ENCODE measurements around the gene UBE3D. TPM values are rescaled to one million over a fixed set of nuclear protein-coding genes. Genes with fewer than 3 reads are reported as not detected.
"Not testable (repeated sequence)": the region's sequence is repeated elsewhere in the genome, so short reads cannot be mapped to it uniquely, and the experiment has no call there.

UBE3D gene
- total RNA-seq, 2 experiments from 2014 or later, result 4.4 to 4.7 TPM

DNA sequence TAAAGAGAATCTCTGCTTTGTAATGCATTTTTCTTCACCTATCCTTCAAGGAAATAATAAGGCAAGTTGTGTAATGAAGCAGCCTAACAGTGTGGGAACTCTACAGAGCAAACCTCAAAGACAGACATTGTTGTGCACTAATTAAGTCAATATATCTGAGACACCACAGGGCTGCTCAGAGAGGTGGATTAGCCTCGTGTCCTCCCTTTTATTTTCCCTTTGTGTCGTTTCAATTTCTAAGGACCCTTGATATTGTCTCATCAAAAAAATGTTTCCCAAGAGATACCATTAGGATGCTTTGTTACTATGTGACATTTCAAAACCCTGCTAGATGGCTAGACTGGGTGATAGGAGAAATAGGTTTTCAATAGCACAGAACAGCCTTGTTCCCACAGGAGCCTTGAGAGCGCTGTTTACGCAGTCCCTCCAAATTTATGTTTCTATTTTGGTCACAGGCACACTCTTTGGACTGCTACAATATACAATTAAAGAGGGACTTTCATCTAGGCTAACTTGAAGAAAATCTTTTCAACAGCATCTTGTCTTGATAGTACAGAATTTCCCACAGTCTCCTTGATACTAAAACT lies 23.1 kb downstream of the UBE3D start:
- no peaks in the 10 kb centered on the region for H3K9me3 Mint-ChIP-seq
- H3K27me3 Mint-ChIP-seq, result no peaks in the 10 kb centered on the region
- H3K27ac Mint-ChIP-seq, result no peak overlapping the region
- no peaks in the 10 kb centered on the region for H3K36me3 Mint-ChIP-seq
- POLR2A ChIA-PET, result no interaction called here
- H3K4me1 Mint-ChIP-seq, result no peaks in the 10 kb centered on the region
- ATAC-seq (ENCODE audit: low read depth), result no peak
- H3K4me3 Mint-ChIP-seq, result no peak overlapping the region
- no peak for DNase-seq

DNA sequence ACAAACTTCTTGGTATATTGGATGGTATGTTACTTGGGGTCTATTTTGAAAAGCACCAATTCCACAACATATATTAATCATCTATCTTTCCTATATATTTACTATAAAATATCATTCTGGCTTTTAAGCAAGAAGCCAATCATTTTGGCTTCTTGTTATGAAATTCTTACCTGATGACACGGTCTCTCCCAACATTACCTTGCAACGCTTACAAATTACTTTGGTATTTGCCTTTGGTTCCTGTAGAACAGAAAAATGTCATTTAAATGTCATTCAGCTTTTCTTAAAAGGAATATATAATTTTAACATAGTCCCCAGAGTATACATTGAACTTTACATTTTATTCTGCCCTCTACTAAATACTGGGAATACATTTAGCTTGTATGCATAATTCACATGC lies 27.4 kb downstream of the UBE3D start:
- Mint-ChIP-seq H3K4me3 (no peak overlapping the region), H3K4me1 (no peaks in the 10 kb centered on the region), H3K36me3 (peaks cover 19% of the 10 kb centered on the region), H3K9me3 (peaks cover 5% of the 10 kb centered on the region), H3K27me3 (no peaks in the 10 kb centered on the region), H3K27ac (no peak overlapping the region)
- DNase-seq, result no peak
- POLR2A ChIA-PET, result no interaction called here
- ATAC-seq (ENCODE audit: low read depth), result no peak

DNA sequence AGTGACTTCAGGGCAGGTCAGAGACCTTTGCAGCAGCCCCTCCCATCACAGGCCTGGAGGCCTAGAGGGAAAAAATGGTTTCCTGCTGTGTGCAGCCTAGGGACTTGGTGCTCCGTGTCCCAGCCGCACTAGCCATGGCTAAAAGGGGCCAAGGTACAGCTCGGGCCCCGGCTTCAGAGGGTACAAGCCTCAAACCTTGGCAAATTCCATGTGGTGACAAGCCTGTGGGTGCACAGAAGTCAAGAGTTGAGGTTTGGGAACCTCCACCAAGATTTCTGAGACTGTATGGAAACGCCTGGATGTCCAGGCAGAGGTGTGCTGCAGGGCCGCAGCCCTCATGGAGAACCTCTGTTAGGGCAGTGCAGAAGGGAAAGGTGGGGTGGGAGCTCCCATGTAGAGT lies 34.0 kb downstream of the UBE3D start:
- Mint-ChIP-seq H3K27me3 (no peaks in the 10 kb centered on the region), H3K27ac (no peak overlapping the region), H3K36me3 (peaks cover 38% of the 10 kb centered on the region), H3K9me3 (peaks cover 8% of the 10 kb centered on the region), H3K4me1 (no peaks in the 10 kb centered on the region), H3K4me3 (no peak overlapping the region)
- ATAC-seq (ENCODE audit: low read depth) (no peak), DNase-seq (no peak)
- POLR2A ChIA-PET, result no interaction called here

DNA sequence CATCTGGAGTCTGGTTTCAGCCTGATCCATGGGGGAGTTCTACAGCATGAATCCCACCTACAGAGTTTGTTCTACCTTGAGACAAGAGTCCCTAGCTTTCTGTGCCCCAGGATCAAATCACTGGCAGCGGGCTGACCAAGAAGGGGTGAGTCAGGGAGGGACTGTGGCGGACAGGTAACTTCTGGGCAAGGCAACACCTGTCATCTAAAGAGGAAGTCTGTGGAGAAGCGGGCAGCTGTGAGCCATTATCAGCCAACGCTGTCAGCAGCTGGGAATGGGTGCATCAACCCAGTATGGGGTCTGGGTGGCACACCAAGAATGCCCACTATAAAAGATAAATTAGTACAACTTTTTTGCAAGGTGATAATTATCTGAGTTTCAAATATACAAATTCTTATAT lies 45.9 kb downstream of the UBE3D start:
- Mint-ChIP-seq H3K36me3 (peaks cover 24% of the 10 kb centered on the region), H3K4me3 (no peak overlapping the region), H3K27ac (no peak overlapping the region), H3K9me3 (peaks cover 6% of the 10 kb centered on the region), H3K4me1 (no peaks in the 10 kb centered on the region), H3K27me3 (no peaks in the 10 kb centered on the region)
- POLR2A ChIA-PET, result no interaction called here
- no peak for DNase-seq
- no peak for ATAC-seq (ENCODE audit: low read depth)

DNA sequence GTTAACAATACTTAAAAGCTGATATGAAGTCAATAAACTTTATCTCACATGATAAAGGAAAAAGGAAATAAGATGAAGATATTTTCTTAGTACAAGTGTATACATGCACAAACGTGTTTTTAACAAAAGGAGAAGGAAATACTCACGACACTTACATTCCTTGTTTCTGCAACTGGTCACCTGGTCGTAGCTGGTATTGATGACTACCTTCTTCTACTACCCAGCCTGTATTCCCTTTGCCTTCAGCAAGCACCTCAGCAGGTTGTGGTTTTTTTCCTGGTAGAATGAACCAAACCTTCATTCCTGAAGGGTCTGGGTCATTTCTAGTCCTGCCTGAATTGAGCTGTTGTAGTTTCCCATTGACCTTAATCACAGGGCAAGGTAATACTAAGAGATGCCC lies 54.5 kb downstream of the UBE3D start:
- peaks cover 20% of the 10 kb centered on the region for H3K36me3 Mint-ChIP-seq
- POLR2A ChIA-PET; H3K27ac Mint-ChIP-seq; H3K4me3 Mint-ChIP-seq; H3K4me1 Mint-ChIP-seq; H3K9me3 Mint-ChIP-seq; ATAC-seq (ENCODE audit: low read depth); DNase-seq; H3K27me3 Mint-ChIP-seq: not testable (repeated sequence)

DNA sequence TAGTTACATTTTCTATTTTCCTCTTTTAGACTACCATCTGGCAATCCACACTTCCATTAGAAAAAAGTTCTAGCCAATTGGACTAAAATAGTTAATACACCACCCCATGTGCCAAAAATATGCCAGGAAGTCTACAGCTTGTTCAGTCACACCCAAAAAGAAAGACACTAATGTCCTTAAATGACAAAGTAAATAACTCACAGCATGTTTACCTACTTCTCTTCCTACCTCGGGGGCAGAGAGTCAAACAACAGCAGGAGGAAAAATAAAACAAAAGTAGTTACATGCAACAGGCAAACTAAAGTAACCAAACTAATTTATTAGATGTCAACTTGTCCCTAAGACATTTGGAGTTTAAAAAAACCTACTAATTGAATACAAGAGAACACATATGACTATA lies 57.0 kb downstream of the UBE3D start:
- POLR2A ChIA-PET, result no interaction called here
- Mint-ChIP-seq H3K9me3 (no peaks in the 10 kb centered on the region), H3K36me3 (peaks cover 10% of the 10 kb centered on the region), H3K4me1 (no peaks in the 10 kb centered on the region), H3K27ac (no peak overlapping the region), H3K4me3 (no peak overlapping the region), H3K27me3 (no peaks in the 10 kb centered on the region)
- DNase-seq (no peak), ATAC-seq (ENCODE audit: low read depth) (no peak)

DNA sequence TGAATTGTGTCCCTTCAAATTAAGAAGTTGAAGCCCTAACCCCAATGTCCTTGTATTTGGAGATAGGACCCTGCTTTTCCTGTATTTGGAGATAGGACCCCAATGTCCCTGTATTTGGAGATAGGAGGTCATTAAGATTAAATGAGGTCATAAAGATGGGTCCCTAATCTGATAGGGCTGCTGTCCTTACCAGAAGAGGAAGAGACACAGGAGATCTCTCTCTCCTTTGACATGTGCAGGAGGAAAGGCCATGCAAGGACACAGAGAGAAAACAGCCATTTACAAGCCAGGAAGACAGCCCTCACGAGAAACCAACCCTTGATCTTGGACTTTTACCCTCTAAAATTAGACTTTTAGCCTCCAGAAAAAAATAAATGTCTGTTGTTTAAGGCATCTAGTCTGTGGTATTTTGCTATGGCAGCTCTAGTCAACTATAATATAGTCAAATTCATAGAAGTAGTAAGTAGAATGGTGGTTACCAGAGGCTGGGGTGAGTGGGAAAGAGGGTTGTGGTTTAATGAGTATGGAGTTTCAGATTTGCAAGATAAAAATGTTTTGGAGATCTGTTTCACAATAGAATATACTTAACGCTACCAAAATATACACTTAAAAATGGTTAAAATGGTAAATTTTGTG lies 59.3 kb downstream of the UBE3D start:
- Mint-ChIP-seq H3K4me3 (no peak overlapping the region), H3K36me3 (peaks cover 10% of the 10 kb centered on the region), H3K4me1 (no peaks in the 10 kb centered on the region), H3K27me3 (no peaks in the 10 kb centered on the region), H3K27ac (no peak overlapping the region), H3K9me3 (no peaks in the 10 kb centered on the region)
- DNase-seq, result no peak
- ATAC-seq (ENCODE audit: low read depth), result no peak
- POLR2A ChIA-PET, result no interaction called here

DNA sequence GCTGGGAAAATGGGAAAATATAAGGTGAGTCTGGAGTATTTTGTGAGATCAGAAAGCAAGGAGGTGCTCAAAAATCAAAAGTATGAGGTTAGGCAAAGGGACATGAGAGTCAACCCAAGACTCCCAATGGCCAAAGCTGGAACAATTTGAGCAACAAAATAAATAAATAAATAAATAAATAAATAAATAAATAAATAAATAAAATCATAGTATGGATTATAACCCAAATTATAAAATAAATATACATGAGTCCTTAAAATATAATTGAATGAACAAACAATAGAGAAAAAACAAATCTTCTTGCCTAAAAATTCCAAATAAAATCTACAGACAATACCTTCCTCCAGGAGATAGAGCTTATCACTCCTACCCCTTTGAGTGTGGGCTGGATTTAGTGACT lies 69.5 kb downstream of the UBE3D start:
- H3K27ac Mint-ChIP-seq, result no peak overlapping the region
- peaks cover 4% of the 10 kb centered on the region for H3K36me3 Mint-ChIP-seq
- H3K27me3 Mint-ChIP-seq, result no peaks in the 10 kb centered on the region
- POLR2A ChIA-PET, result no interaction called here
- no peak for ATAC-seq (ENCODE audit: low read depth)
- no peaks in the 10 kb centered on the region for H3K4me1 Mint-ChIP-seq
- DNase-seq, result no peak
- H3K4me3 Mint-ChIP-seq, result no peak overlapping the region
- H3K9me3 Mint-ChIP-seq, result no peaks in the 10 kb centered on the region

DNA sequence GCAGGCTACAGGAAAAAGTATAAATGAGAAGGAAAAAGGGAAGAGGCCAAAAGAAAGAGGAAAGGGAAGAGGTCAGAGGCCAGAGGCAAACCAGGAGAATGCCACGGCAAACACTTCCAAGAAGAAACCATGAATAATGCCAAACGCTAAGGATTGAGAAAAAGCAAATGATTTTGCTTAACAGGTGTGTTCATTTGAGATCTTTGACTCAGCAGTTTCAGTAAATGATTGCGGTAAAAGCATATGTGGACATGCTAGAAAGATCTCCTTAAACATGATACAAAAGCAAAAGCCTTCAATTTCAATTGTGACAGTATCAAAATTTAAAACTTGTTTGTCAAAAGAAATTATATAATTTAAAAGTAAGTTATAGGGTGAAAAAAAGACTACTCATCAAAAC lies 70.6 kb downstream of the UBE3D start:
- ATAC-seq (ENCODE audit: low read depth), result no peak
- H3K9me3 Mint-ChIP-seq, result no peaks in the 10 kb centered on the region
- no peak overlapping the region for H3K27ac Mint-ChIP-seq
- DNase-seq, result no peak
- POLR2A ChIA-PET, result no interaction called here
- no peaks in the 10 kb centered on the region for H3K27me3 Mint-ChIP-seq
- H3K4me1 Mint-ChIP-seq, result no peaks in the 10 kb centered on the region
- peaks cover 4% of the 10 kb centered on the region for H3K36me3 Mint-ChIP-seq
- no peak overlapping the region for H3K4me3 Mint-ChIP-seq

DNA sequence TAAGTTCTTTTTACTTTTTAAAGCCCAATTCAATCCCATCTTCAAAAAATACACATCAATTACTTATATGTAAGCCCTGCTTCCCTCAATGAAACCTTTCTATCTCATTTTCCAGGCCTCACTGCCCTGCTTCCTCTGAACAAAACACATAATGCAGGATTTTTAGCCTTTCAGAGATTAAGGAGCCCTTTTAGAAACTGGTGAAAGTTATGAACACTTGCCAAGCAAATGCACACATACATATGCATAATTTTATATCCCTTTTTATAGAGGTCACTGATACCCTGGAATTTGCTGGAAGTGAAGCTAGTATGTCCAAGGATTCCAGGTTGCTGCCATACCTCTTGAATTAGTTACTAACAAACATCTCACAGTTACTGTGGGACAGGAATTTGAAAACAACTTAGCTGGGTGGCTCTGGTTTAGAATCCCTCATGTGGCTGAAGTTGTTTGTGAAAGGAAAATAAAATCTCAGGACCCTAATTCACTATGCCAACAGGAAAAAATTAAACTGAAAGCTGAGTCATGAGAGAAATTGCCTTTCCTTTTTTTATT lies 75.8 kb downstream of the UBE3D start:
- ATAC-seq (ENCODE audit: low read depth) (no peak), DNase-seq (no peak)
- no peak overlapping the region for H3K4me3 Mint-ChIP-seq
- POLR2A ChIA-PET, result no interaction called here
- H3K27me3 Mint-ChIP-seq, result no peaks in the 10 kb centered on the region
- no peaks in the 10 kb centered on the region for H3K4me1 Mint-ChIP-seq
- H3K36me3 Mint-ChIP-seq, result peaks cover 3% of the 10 kb centered on the region
- no peaks in the 10 kb centered on the region for H3K9me3 Mint-ChIP-seq
- no peak overlapping the region for H3K27ac Mint-ChIP-seq

DNA sequence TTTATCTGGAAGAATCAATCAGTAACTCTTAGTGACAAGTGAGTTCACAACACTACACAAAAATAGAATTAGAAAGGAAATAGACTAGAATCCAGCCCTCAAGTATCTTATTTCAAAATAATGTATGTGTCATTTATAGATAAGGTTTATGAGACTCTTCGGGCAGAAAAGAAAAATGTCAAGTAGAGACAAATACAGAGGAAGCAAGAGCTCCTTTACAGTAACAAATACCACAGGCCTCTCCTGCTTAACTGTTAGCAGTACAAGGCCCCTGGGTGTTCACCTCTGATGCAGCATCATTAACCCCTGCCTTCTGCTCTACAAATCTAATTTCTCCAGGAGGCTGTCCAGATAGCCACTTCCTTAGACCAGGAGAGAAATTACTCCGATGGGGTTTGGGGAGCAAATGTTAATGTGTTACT lies 76.7 kb downstream of the UBE3D start:
- H3K36me3 Mint-ChIP-seq, result peaks cover 3% of the 10 kb centered on the region
- no peak for DNase-seq
- ATAC-seq (ENCODE audit: low read depth), result no peak
- H3K4me1 Mint-ChIP-seq, result no peaks in the 10 kb centered on the region
- H3K4me3 Mint-ChIP-seq, result no peak overlapping the region
- POLR2A ChIA-PET, result no interaction called here
- H3K27me3 Mint-ChIP-seq, result no peaks in the 10 kb centered on the region
- no peak overlapping the region for H3K27ac Mint-ChIP-seq
- H3K9me3 Mint-ChIP-seq, result no peaks in the 10 kb centered on the region

DNA sequence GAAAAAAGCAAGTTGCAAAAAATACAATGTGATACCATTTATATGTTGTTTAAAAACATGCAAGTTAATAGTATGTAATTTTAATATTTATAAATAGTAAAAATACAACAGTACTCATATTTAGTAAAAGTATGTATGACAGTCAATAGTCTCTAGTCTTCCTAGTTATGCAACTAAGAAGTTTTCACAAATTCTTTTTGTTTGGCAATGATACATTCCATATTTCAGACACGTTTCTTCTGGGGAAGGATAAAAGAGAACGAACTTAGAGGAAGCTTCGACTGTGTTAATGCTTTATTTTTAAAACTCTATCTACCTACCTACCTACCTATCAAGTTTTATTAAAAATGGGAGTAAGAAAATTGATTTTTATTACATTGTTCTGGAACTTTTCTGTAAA lies 77.7 kb downstream of the UBE3D start:
- DNase-seq (no peak), ATAC-seq (ENCODE audit: low read depth) (no peak)
- no peaks in the 10 kb centered on the region for H3K27me3 Mint-ChIP-seq
- no peak overlapping the region for H3K27ac Mint-ChIP-seq
- no peaks in the 10 kb centered on the region for H3K9me3 Mint-ChIP-seq
- H3K4me3 Mint-ChIP-seq, result no peak overlapping the region
- no peaks in the 10 kb centered on the region for H3K4me1 Mint-ChIP-seq
- H3K36me3 Mint-ChIP-seq, result no peaks in the 10 kb centered on the region
- POLR2A ChIA-PET, result no interaction called here

DNA sequence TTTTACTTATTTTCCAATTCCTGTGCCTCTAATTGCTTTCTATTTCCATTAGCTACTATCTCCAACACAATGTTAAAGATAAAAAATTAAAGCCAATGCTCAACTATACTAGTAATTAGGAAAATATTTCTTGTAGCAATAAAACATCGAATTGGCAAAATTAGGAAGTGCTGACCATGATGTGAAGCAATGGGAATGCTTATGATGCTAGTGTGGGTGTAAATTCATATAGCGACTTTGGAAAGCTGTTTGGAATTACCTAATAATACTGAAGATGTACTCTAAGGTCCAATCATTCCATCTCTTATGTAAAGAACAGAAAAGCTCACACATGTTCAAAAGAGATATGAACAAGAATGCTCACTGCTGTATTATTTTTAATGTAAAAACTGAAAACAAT lies 78.2 kb downstream of the UBE3D start:
- Mint-ChIP-seq H3K27ac (no peak overlapping the region), H3K27me3 (no peaks in the 10 kb centered on the region), H3K9me3 (no peaks in the 10 kb centered on the region), H3K4me3 (no peak overlapping the region), H3K36me3 (no peaks in the 10 kb centered on the region), H3K4me1 (no peaks in the 10 kb centered on the region)
- ATAC-seq (ENCODE audit: low read depth) (no peak), DNase-seq (no peak)
- POLR2A ChIA-PET, result no interaction called here

DNA sequence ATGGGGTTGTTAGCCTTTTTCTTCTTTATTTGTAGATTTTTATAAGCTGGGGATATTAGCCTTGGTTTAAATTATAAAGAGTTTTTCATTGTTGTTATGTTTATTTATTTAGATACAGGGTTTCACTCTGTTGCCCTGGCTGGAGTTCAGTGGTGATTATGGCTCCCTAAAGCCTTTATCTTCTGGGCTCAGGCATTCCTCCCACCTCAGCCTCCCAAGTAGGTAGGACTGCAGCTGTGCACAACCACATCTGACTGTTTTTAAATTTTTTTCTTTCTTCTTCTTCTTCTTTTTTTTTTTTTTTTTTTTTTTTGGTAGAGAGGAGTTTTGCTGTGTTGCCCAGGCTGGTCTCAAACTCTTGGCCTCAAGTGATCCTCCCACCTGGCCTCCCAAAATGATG lies 80.9 kb downstream of the UBE3D start:
- DNase-seq (no peak), ATAC-seq (ENCODE audit: low read depth) (no peak)
- POLR2A ChIA-PET, result interaction anchor here (0.7 kb wide), 1 partner anchor 709 kb away, joined by 4 read pairs; no protein-coding TSS in a partner anchor
- H3K4me1 Mint-ChIP-seq, result no peaks in the 10 kb centered on the region
- no peaks in the 10 kb centered on the region for H3K27me3 Mint-ChIP-seq
- no peaks in the 10 kb centered on the region for H3K9me3 Mint-ChIP-seq
- no peaks in the 10 kb centered on the region for H3K36me3 Mint-ChIP-seq
- H3K27ac Mint-ChIP-seq, result no peak overlapping the region
- H3K4me3 Mint-ChIP-seq, result no peak overlapping the region

Data from activated naive CD8-positive, alpha-beta T cell treated with anti-CD3 and anti-CD28 coated beads, Interleukin-2, amount 10 ng/mL, durations not matched to agents 7 days and 5 days (primary cell).